ENCODE results near the gene IPO5. TPM values are rescaled to one million over a fixed set of nuclear protein-coding genes. Genes with fewer than 3 reads are reported as not detected.
"Not testable (repeated sequence)": the region's sequence is repeated elsewhere in the genome, so short reads cannot be mapped to it uniquely, and the experiment has no call there.

IPO5 gene
- total RNA-seq, 6 experiments from 2014 or later: 36.0 to 52.3 (median 45.2) TPM

GRCh38 chr13:98044301-98044700, 90.8 kb downstream of the IPO5 start:
- no peak for ATAC-seq
- TF ChIP-seq CTCF (IDR thresholded peaks at IDR 0.05) (no peak), POLR2A (IDR thresholded peaks at IDR 0.05) (no peak)
- H3K36me3 ChIP-seq: no peaks in the 10 kb centered on the region
- no peak for DNase-seq
- H3K27me3 ChIP-seq: no peaks in the 10 kb centered on the region
- 100% methylated on average over 1 of the region's 10 CpGs for WGBS (ENCODE audit: insufficient coverage, low coverage, low lambda C conversion rate, missing lambda C conversion rate)
- H3K9me3 ChIP-seq: no peaks in the 10 kb centered on the region
- no peak overlapping the region for H3K27ac ChIP-seq
- no peaks in the 10 kb centered on the region for H3K4me1 ChIP-seq
- intact Hi-C loops (cut with DNase I): no loop called here
- no peak overlapping the region for H3K4me3 ChIP-seq

GRCh38 chr13:98047785-98048184, 94.3 kb downstream of the IPO5 start:
- DNase-seq; H3K9me3 ChIP-seq; H3K4me1 ChIP-seq; ATAC-seq; H3K27me3 ChIP-seq; H3K4me3 ChIP-seq; H3K27ac ChIP-seq; H3K36me3 ChIP-seq; intact Hi-C loops (cut with DNase I): not testable (repeated sequence)
- WGBS (ENCODE audit: insufficient coverage, low coverage, low lambda C conversion rate, missing lambda C conversion rate): 66% methylated on average over 11 of the region's 12 CpGs

GRCh38 chr13:98048265-98048664, 94.8 kb downstream of the IPO5 start:
- intact Hi-C loops (cut with DNase I): no loop called here
- H3K36me3 ChIP-seq: no peaks in the 10 kb centered on the region
- H3K27me3 ChIP-seq: no peaks in the 10 kb centered on the region
- 82% methylated on average over 9 of the region's 9 CpGs for WGBS (ENCODE audit: insufficient coverage, low coverage, low lambda C conversion rate, missing lambda C conversion rate)
- H3K4me3 ChIP-seq: no peak overlapping the region
- no peaks in the 10 kb centered on the region for H3K9me3 ChIP-seq
- no peaks in the 10 kb centered on the region for H3K4me1 ChIP-seq
- ATAC-seq (no peak), DNase-seq (no peak)
- no peak overlapping the region for H3K27ac ChIP-seq
- TF ChIP-seq CTCF (IDR thresholded peaks at IDR 0.05) (no peak), POLR2A (IDR thresholded peaks at IDR 0.05) (no peak)

GRCh38 chr13:98050041-98050466, 96.6 kb downstream of the IPO5 start:
- intact Hi-C loops (cut with DNase I): no loop called here
- no peak overlapping the region for H3K27ac ChIP-seq
- no peak overlapping the region for H3K4me3 ChIP-seq
- 35% methylated on average over 6 of the region's 6 CpGs for WGBS (ENCODE audit: insufficient coverage, low coverage, low lambda C conversion rate, missing lambda C conversion rate)
- TF ChIP-seq CTCF (IDR thresholded peaks at IDR 0.05) (no peak), POLR2A (IDR thresholded peaks at IDR 0.05) (no peak)
- DNase-seq (no peak), ATAC-seq (no peak)
- H3K36me3 ChIP-seq: no peaks in the 10 kb centered on the region
- no peaks in the 10 kb centered on the region for H3K9me3 ChIP-seq
- H3K27me3 ChIP-seq: no peaks in the 10 kb centered on the region
- H3K4me1 ChIP-seq: no peaks in the 10 kb centered on the region

- Histone ChIP-seq H3K27me3 (no peaks in the 10 kb centered on the region), H3K36me3 (no peaks in the 10 kb centered on the region), H3K27ac (no peak overlapping the region), H3K4me3 (no peak overlapping the region), H3K9me3 (no peaks in the 10 kb centered on the region), H3K4me1 (no peaks in the 10 kb centered on the region)
- intact Hi-C loops (cut with DNase I): no loop called here
- WGBS (ENCODE audit: insufficient coverage, low coverage, low lambda C conversion rate, missing lambda C conversion rate): 90% methylated on average over 6 of the region's 6 CpGs
- no peak for ATAC-seq
- no peak for TF ChIP-seq POLR2A (IDR thresholded peaks at IDR 0.05)
- no peak for TF ChIP-seq CTCF (IDR thresholded peaks at IDR 0.05)
- DNase-seq: no peak
These were observed 98.9 kb downstream of the IPO5 start for GRCh38 chr13:98052412-98052811.
